Heart left ventricle (tissue), 13 donors: ENCODE results near the gene LRG1.

Source experiments
- CTCF ChIP-seq, 12 donors: fragments of 200-600 bp; sonication (generic) in 4 of 12; IDR thresholded peaks; one replicate each; pipeline versions ENCODE4 v1.5.0 to v1.8.0; 2018 to 2022; ENCODE audit warnings: antibody characterized with exemption in 12 of 12, mild to moderate bottlenecking in 5 of 12
- POLR2A ChIP-seq, 2 donors: fragments of 450-650 bp; IDR thresholded peaks; one replicate each; pipeline ENCODE4 v1.6.1; 2017; ENCODE audit warnings: antibody characterized with exemption in 2 of 2, mild to moderate bottlenecking in 2 of 2, moderate library complexity in 2 of 2
- donor health status: ischemic (EF 13 %, LVEDD 7.1; RV severe dilation, severe dysfunction).
- donor health status: DM: no; HTN: yes; CAD: no.
- donor health status: DM: no; HTN: no; CAD: no.
- donor health status: ischemic (EF 25% LVEDD 6.9; RV normal size, moderate dysfunction).
- donor health status: ischemic (EF 25% LVEDD 5.7; RV mildly dilated, moderate dysfunction).
- donor health status: ischemic (EF 35%, LVEDD 5.7; RV mildly dilated, moderate dysfunction).
- donor health status: nonischemic (EF 11% LVEDD 7.7; RV severe dilation, severe dysfunction).
- donor health status: DM: yes; HTN: yes; CAD: no.
- donor health status: PGD.
- donor health status: ischemic (EF 29% LVEDD 5.4; RV normal size, mild dysfunction).
- donor health status: nonischemic (EF 23%, LVEDD 6.1; RV moderate dilation, normal function).

- TF ChIP-seq CTCF (IDR thresholded peaks at IDR 0.05): no peak
- TF ChIP-seq POLR2A (IDR thresholded peaks at IDR 0.05): no peak
Observed at GRCh38 chr19:4553092-4553695, 13.4 kb upstream of the LRG1 start.
